ENCODE results near the gene CCDC40.
A peak's percentile ranks its signal among the peaks of the same experiment; 100 is the strongest.
"Not testable (repeated sequence)": the region's sequence is repeated elsewhere in the genome, so short reads cannot be mapped to it uniquely, and the experiment has no call there.

The CCDC40 gene

GRCh38 chr17:80087346-80088265, 51.2 kb downstream of the CCDC40 start:
- no peak for DNase-seq

- no peak for DNase-seq
Measured at GRCh38 chr17:80089762-80090161, 53.3 kb downstream of the CCDC40 start.

GRCh38 chr17:80090164-80090563, 53.7 kb downstream of the CCDC40 start:
- DNase-seq, result not testable (repeated sequence)

GRCh38 chr17:80091376-80091775, 54.9 kb downstream of the CCDC40 start:
- DNase-seq, result no peak

GRCh38 chr17:80092959-80093358, 56.5 kb downstream of the CCDC40 start:
- DNase-seq, result no peak

- DNase-seq, result no peak
Measured at GRCh38 chr17:80095038-80095843, 58.8 kb downstream of the CCDC40 start.

GRCh38 chr17:80095844-80096475, 59.5 kb downstream of the CCDC40 start:
- no peak for DNase-seq

GRCh38 chr17:80096561-80097021, 60.1 kb downstream of the CCDC40 start:
- DNase-seq, result peak; percentile 9

- no peak for DNase-seq
Measured at GRCh38 chr17:80097127-80097621, 60.7 kb downstream of the CCDC40 start.

GRCh38 chr17:80097844-80098691, 61.6 kb downstream of the CCDC40 start:
- DNase-seq, result no peak

- DNase-seq, result no peak
Measured at GRCh38 chr17:80099291-80100034, 63.0 kb downstream of the CCDC40 start.

GRCh38 chr17:80100035-80100323, 63.5 kb downstream of the CCDC40 start:
- no peak for DNase-seq

GRCh38 chr17:80101011-80101945, 64.8 kb downstream of the CCDC40 start, which contains the start of gene GAA:
GAA (plus strand) TSS chr17:80101581; CDS start chr17:80104587, 3,006 bp downstream.
- DNase-seq, result peak; percentile 91

- no peak for DNase-seq
Measured at GRCh38 chr17:80101946-80102663, 65.7 kb downstream of the CCDC40 start.

- no peak for DNase-seq
Measured at GRCh38 chr17:80102664-80103448, 66.4 kb downstream of the CCDC40 start.

GRCh38 chr17:80103449-80104085, 67.1 kb downstream of the CCDC40 start:
- no peak for DNase-seq

GRCh38 chr17:80104321-80104955, 68.0 kb downstream of the CCDC40 start:
- DNase-seq, result peak; percentile 33

- DNase-seq, result no peak
Measured at GRCh38 chr17:80104956-80105375, 68.5 kb downstream of the CCDC40 start.
